OCI-LY7 (cell line): ENCODE results near the gene LRRC3C.
"Not testable (repeated sequence)": the region's sequence is repeated elsewhere in the genome, so short reads cannot be mapped to it uniquely, and the experiment has no call there.

ENCODE experiments used
- CTCF ChIP-seq: fragments of 200-600 bp; sonication (generic); conservative IDR thresholded peaks from 2 replicates; pipeline ENCODE4 v1.5.1; 2014; ENCODE audit warnings: mild to moderate bottlenecking, antibody characterized with exemption, low read length, moderate library complexity, mixed read lengths
- EZH2phosphoT487 ChIP-seq: fragments of 200-600 bp; sonication (generic); IDR thresholded peaks from 2 replicates; pipeline ENCODE4 v1.6.1; 2018; ENCODE audit warnings: low read depth, borderline replicate concordance, mild to moderate bottlenecking, mixed run types, antibody characterized with exemption, low read length, moderate library complexity, mixed read lengths

GRCh38 chr17:39886102-39886501, 41.4 kb upstream of the LRRC3C start:
- TF ChIP-seq CTCF, EZH2phosphoT487: not testable (repeated sequence)
